Panc1 (cell line): ENCODE measurements around the gene PIGK. TPM values are rescaled to one million over a fixed set of nuclear protein-coding genes. Genes with fewer than 3 reads are reported as not detected.

Experiments used
- ATAC-seq: fragments of 200-7000 bp; cut with Tn5 transposase; 2 replicates; pipeline ENCODE4 v1.9.1; 2020; ENCODE audit warnings: mild to moderate bottlenecking, moderate library complexity
- BruUV-seq: library from RNA; stranded (reverse); fragments of 400-500 nt; replicated peaks from 2 replicates; lab custom pipeline; 2021; lab: Mats Ljungman, UMichigan
- CTCF ChIA-PET: fragments of 300-600 bp; sonication (Branson Sonifier 250); formaldehyde crosslinking; loops from one replicate; lab custom pipeline; 2022; ENCODE audit warnings: antibody characterized with exemption; lab: Charles Lee
- POLR2A ChIA-PET: fragments of 300-600 bp; sonication (Branson Sonifier 250); formaldehyde crosslinking; loops from one replicate; lab custom pipeline; 2022; ENCODE audit warnings: antibody characterized with exemption; lab: Charles Lee
- DNase-seq: peaks from one replicate; pipeline ENCODE4 v3.0.0-alpha.2; 2010; ENCODE audit warnings: low read depth, low spot score
- H3K27ac ChIP-seq: 2 replicates; pipeline ENCODE4 v1.5.1; 2011; ENCODE audit warnings: mild to moderate bottlenecking, low read length, inconsistent platforms
- H3K27me3 ChIP-seq: fragments of 200-500 bp; sonication (Bioruptor generic); 2 replicates; pipeline ENCODE4 v1.6.0; 2014; ENCODE audit warnings: low read length, inconsistent platforms; ENCODE audit not compliant: control insufficient read depth, insufficient read depth
- H3K36me3 ChIP-seq: fragments of 200-500 bp; sonication (Bioruptor generic); 2 replicates; pipeline ENCODE4 v1.5.1; 2014; ENCODE audit warnings: inconsistent platforms, mild to moderate bottlenecking, low read length, moderate library complexity; ENCODE audit not compliant: control insufficient read depth, insufficient read depth
- H3K4me1 ChIP-seq: 2 replicates; pipeline ENCODE4 v1.5.1; 2011; ENCODE audit warnings: inconsistent platforms, mild to moderate bottlenecking, low read length, moderate library complexity; ENCODE audit not compliant: control insufficient read depth, insufficient read depth
- H3K4me3 ChIP-seq, 2 experiments: 2 replicates each; pipeline ENCODE4 v1.5.1; 2011 to 2012; ENCODE audit warnings: low read depth in 2 of 2, low read length in 2 of 2, mild to moderate bottlenecking in 2 of 2, inconsistent platforms in 1 of 2, moderate library complexity in 1 of 2
- H3K9me3 ChIP-seq: fragments of 200-500 bp; sonication (Bioruptor generic); 2 replicates; pipeline ENCODE4 v1.5.1; 2014; ENCODE audit warnings: low read depth, mild to moderate bottlenecking, inconsistent platforms, low read length, moderate library complexity; ENCODE audit not compliant: control insufficient read depth, insufficient read depth
- CTCF ChIP-seq: fragments of 450-650 bp; IDR thresholded peaks from 2 replicates; pipeline ENCODE4 v1.5.1; 2017; ENCODE audit warnings: mild to moderate bottlenecking
- POLR2AphosphoS5 ChIP-seq: IDR thresholded peaks from 2 replicates; pipeline ENCODE4 v1.6.1; 2012; ENCODE audit warnings: mild to moderate bottlenecking, low read depth, low read length, moderate library complexity
- SIN3A ChIP-seq: IDR thresholded peaks from 2 replicates; pipeline ENCODE4 v1.6.1; 2012; ENCODE audit warnings: low read depth, mild to moderate bottlenecking, low read length, moderate library complexity, borderline replicate concordance; ENCODE audit not compliant: insufficient read depth
- TCF7L2 ChIP-seq: IDR thresholded peaks from 2 replicates; pipeline ENCODE4 v1.6.1; 2011; ENCODE audit warnings: mild to moderate bottlenecking, low read depth, low read length, inconsistent platforms
- in situ Hi-C: cut with HindIII; loops from 2 replicates; pipeline ENCODE4 v1.10.0; 2016; ENCODE audit warnings: low sequenced_read_pairs, low pct_unique_long_range_greater_than_20kb
- intact Hi-C: fragments of 100-400 bp; cut with micrococcal nuclease; formaldehyde crosslinking; loops from one replicate; pipeline ENCODE4 v1.10.0; 2022; ENCODE audit not compliant: unreplicated experiment
- total RNA-seq: library from RNA; stranded (reverse); gene quantifications from one replicate; pipeline ENCODE4 v1.2.1, GENCODE V29; 2021; ENCODE audit not compliant: unreplicated experiment
- TF ChIP-seq, protein P1 (sequence below), 2 experiments: IDR thresholded peaks; 2 replicates each; pipeline ENCODE4 v1.6.1; 2011 to 2012; ENCODE audit warnings: low read depth in 2 of 2, control low read depth in 1 of 2, low read length in 1 of 2, mild to moderate bottlenecking in 1 of 2, moderate library complexity in 1 of 2; ENCODE audit not compliant: insufficient read depth in 1 of 2

Gene PIGK
- total RNA-seq, 1 experiment from 2014 or later, result 26.8 TPM

- peak; percentile 2 for DNase-seq
- no peak overlapping the region for H3K4me3 ChIP-seq
- POLR2A ChIA-PET, result no interaction called here
These were observed 43.9 kb downstream of the PIGK start for GRCh38 chr1:77175230-77175844.

GRCh38 chr1:77170687-77171086 lies 48.5 kb downstream of the PIGK start:
- ChIA-PET CTCF (no interaction called here), POLR2A (no interaction called here)
- Histone ChIP-seq H3K36me3 (no peaks in the 10 kb centered on the region), H3K4me3 (no peak overlapping the region), H3K9me3 (peaks cover 15% of the 10 kb centered on the region), H3K4me1 (no peaks in the 10 kb centered on the region), H3K27ac (no peak overlapping the region), H3K27me3 (no peaks in the 10 kb centered on the region)
- in situ Hi-C loops, result no loop called here
- no peak for DNase-seq
- ATAC-seq, result no peak
- intact Hi-C loops, result no loop called here
- TF ChIP-seq TCF7L2 (no peak), POLR2AphosphoS5 (no peak), CTCF (no peak), SIN3A (no peak)
- TF ChIP-seq, protein P1, sequence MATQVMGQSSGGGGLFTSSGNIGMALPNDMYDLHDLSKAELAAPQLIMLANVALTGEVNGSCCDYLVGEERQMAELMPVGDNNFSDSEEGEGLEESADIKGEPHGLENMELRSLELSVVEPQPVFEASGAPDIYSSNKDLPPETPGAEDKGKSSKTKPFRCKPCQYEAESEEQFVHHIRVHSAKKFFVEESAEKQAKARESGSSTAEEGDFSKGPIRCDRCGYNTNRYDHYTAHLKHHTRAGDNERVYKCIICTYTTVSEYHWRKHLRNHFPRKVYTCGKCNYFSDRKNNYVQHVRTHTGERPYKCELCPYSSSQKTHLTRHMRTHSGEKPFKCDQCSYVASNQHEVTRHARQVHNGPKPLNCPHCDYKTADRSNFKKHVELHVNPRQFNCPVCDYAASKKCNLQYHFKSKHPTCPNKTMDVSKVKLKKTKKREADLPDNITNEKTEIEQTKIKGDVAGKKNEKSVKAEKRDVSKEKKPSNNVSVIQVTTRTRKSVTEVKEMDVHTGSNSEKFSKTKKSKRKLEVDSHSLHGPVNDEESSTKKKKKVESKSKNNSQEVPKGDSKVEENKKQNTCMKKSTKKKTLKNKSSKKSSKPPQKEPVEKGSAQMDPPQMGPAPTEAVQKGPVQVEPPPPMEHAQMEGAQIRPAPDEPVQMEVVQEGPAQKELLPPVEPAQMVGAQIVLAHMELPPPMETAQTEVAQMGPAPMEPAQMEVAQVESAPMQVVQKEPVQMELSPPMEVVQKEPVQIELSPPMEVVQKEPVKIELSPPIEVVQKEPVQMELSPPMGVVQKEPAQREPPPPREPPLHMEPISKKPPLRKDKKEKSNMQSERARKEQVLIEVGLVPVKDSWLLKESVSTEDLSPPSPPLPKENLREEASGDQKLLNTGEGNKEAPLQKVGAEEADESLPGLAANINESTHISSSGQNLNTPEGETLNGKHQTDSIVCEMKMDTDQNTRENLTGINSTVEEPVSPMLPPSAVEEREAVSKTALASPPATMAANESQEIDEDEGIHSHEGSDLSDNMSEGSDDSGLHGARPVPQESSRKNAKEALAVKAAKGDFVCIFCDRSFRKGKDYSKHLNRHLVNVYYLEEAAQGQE (IDR thresholded peaks at IDR 0.05; ENCODE audit: insufficient read depth in 1 of 2, low read depth in 2 of 2, low read length in 1 of 2), result no peak
- BruUV-seq, result no TSS peak

More at GRCh38 chr1:77175230-77175844, 43.9 kb downstream of the PIGK start:
- no TSS peak for BruUV-seq
- Histone ChIP-seq H3K9me3 (peaks cover 31% of the 10 kb centered on the region), H3K27me3 (no peaks in the 10 kb centered on the region), H3K27ac (no peak overlapping the region), H3K4me1 (no peaks in the 10 kb centered on the region), H3K36me3 (no peaks in the 10 kb centered on the region)
- in situ Hi-C loops, result no loop called here
- intact Hi-C loops, result no loop called here
- no peak for ATAC-seq
- CTCF ChIA-PET, result no interaction called here
- TF ChIP-seq POLR2AphosphoS5 (no peak), TCF7L2 (no peak), SIN3A (no peak), CTCF (no peak)
- TF ChIP-seq, protein P1 (IDR thresholded peaks at IDR 0.05; ENCODE audit: insufficient read depth in 1 of 2, low read depth in 2 of 2, low read length in 1 of 2), result no peak
